GM12864 (cell line): ENCODE data around the gene SLAMF1.

Source experiments
- DNase-seq: peaks from one replicate; pipeline ENCODE4 v3.0.0-alpha.2; 2011; ENCODE audit warnings: low read depth
- H3K4me3 ChIP-seq: 2 replicates; pipeline ENCODE4 v1.5.1; 2011; ENCODE audit warnings: mild to moderate bottlenecking, low read depth, low read length, control low read depth
- TF ChIP-seq, protein P1 (sequence below): IDR thresholded peaks from 2 replicates; pipeline ENCODE4 v1.5.1; 2011; ENCODE audit warnings: low read depth, mild to moderate bottlenecking, moderate library complexity, low read length, control low read depth, inconsistent platforms; ENCODE audit errors: missing control alignments

SLAMF1 gene

DNA sequence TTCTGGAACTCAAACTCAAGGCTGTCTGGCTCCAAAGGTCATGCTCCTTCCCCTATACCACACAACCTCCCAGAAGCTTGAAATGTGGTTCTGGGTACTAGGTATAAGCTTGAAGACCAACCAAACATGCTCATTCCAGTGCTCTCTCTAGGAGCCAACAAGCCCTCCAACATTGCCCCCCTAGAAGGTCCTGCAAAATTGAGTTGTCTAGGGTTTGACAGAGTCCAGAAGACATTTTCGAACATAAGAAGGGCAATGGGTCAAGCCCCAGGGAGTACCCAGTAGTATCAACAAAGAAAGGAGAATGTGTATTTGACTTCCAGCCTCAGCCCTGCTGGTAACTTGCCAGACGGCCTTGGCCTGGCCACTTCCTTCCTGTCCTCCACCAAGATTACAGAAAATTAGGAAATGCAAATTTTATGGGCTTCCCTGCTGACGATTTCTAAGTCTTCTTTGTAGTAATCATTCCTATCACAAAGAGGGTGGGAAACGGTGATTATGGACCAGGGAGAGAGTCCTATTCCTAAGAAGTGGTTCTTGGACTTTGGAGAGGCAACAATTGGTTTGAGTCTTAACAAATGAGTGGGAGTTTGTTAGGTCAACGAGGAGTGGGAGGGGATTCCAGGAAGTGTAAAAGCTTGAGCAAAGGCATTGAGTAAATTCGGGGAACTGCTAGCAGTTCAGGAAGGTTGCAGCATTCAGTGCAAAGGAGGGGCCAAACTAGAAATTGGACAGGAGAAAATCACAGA is 18.7 kb upstream of the SLAMF1 start:
- no peak for DNase-seq
- TF ChIP-seq, protein P1, sequence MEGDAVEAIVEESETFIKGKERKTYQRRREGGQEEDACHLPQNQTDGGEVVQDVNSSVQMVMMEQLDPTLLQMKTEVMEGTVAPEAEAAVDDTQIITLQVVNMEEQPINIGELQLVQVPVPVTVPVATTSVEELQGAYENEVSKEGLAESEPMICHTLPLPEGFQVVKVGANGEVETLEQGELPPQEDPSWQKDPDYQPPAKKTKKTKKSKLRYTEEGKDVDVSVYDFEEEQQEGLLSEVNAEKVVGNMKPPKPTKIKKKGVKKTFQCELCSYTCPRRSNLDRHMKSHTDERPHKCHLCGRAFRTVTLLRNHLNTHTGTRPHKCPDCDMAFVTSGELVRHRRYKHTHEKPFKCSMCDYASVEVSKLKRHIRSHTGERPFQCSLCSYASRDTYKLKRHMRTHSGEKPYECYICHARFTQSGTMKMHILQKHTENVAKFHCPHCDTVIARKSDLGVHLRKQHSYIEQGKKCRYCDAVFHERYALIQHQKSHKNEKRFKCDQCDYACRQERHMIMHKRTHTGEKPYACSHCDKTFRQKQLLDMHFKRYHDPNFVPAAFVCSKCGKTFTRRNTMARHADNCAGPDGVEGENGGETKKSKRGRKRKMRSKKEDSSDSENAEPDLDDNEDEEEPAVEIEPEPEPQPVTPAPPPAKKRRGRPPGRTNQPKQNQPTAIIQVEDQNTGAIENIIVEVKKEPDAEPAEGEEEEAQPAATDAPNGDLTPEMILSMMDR = no peak
- H3K4me3 ChIP-seq = no peak overlapping the region; the same call in 1 of the 2 replicates

DNA sequence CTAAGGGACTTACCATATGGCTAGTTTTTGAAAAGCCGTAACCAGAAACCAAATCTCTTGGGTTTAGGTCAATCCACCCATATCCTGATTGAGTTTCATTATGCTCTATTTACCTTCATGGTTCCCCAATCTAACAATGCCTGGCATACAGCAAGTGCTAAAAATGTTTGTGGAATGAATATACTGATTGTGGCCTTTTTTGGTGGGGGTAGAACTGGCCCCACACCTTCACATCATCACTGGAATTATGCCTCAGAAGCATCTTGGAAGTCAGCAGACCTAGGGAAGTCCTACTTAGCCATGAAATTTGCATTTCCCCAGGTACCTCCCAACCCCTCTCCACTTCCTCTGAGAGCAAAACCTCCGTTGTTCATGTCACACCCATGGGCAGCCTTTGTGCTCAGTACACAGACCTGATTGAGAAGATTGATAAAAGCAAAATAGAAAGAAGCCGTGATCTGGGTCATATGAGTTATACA is 17.8 kb upstream of the SLAMF1 start:
- H3K4me3 ChIP-seq = no peak overlapping the region; the same call in 1 of the 2 replicates
- DNase-seq = peak; percentile 75
- TF ChIP-seq, protein P1 = no peak

DNA sequence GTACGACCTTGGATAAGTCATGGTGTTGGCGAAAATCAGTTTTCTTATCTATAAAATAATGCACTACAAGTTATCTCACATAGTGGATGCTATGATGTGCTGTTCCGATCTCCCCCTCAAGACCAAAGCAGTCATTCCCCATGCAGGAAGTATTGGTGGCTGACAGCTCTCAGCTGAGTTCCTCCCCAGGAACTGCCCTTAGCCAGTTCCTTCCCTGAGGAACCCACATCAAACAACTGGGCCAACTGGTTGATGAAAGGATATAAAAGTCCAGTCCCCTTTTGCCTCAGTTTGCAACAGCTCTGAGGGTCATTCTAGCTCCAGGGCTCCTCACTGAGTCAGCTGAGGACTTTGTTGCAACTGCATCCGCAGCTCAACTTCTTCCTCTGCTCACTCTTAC is 16.1 kb upstream of the SLAMF1 start:
- DNase-seq = no peak
- H3K4me3 ChIP-seq = no peak overlapping the region
- TF ChIP-seq, protein P1 = no peak

DNA sequence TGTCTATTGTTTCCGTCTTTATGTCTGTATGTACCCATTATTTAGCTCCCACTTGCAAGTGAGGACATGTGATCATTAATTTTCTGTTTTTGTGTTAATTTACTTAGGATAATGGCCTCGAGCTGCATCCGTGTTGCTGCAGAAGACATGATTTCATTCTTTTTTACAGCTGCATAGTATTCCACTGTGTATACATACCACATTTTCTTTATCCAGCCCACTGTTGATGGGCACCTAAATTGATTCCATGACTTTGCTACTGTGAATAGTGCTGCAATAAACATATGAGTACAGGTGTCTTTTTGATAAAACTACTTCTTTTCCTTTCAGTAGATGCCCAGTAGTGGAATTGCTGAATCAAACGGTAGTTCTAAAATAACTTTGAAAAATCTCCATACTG is 12.7 kb upstream of the SLAMF1 start:
- DNase-seq = no peak
- no peak overlapping the region for H3K4me3 ChIP-seq
- TF ChIP-seq, protein P1 = no peak

DNA sequence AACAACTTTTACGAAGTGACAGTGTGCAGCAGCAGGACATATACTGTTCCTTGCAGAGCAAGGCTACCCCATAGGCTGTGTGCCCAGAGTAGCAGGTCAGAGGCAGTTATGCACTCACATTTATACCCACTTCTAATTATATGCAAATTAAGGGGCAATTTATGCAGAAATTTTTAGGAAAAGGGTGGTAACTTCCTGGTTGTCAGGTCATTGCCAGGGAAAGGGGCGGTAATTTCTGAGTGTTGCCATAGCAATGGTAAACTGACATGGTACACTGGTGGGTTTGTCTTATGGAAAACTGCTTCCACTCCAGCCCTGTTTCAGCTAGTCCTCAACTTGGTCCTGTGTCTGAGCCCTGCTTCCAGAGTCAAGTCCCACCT is 12.0 kb upstream of the SLAMF1 start:
- H3K4me3 ChIP-seq = no peak overlapping the region
- DNase-seq = no peak
- TF ChIP-seq, protein P1 = no peak

DNA sequence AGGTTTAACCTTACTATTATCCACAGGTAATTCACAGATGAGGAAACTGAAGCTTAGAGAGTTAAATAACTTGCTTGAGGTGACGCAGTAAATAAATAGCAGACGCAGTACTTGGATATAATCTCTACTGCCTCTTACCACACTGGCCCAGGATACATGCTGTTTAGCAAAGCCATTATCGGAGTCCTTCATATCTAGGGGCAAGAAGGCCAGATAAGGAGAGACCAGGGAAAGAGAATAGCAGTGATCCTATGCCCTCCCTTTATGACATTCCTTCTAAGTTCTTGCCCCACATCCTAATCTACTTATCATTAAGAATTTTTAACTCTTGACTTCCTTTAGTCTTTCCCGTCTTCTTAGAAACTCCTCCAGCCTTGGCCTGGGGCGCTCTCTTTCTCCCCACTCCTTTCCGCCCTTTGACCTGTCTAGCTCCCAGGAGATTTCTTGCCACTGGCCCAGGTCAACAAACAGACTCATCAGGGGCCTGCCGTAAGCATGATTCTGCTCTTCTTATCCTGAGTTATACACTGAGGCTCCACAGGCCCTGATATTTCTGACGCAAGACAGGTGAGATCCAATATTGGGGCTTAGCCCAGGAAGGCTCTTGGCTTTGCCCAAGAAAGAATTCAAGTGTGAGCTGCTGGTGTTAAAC is 11.4 kb upstream of the SLAMF1 start:
- no peak overlapping the region for H3K4me3 ChIP-seq
- DNase-seq = no peak
- TF ChIP-seq, protein P1 = no peak
